Parietal lobe (tissue), 2 donors: ENCODE measurements around the gene ANKFN1. TPM values are rescaled to one million over a fixed set of nuclear protein-coding genes. Genes with fewer than 3 reads are reported as not detected.

Experiments
- small RNA-seq: library from RNA; depleted of rRNA; stranded (forward); fragments of <200 nt; gene quantifications from one replicate; pipeline ENCODE3, GENCODE V24; 2014; ENCODE audit warnings: low replicate concordance
- total RNA-seq: library from RNA; depleted of rRNA; stranded (reverse); fragments of >200 nt; gene quantifications from one replicate; pipeline ENCODE4 v1.2.3, GENCODE V29; 2014

ANKFN1 gene, protein sequence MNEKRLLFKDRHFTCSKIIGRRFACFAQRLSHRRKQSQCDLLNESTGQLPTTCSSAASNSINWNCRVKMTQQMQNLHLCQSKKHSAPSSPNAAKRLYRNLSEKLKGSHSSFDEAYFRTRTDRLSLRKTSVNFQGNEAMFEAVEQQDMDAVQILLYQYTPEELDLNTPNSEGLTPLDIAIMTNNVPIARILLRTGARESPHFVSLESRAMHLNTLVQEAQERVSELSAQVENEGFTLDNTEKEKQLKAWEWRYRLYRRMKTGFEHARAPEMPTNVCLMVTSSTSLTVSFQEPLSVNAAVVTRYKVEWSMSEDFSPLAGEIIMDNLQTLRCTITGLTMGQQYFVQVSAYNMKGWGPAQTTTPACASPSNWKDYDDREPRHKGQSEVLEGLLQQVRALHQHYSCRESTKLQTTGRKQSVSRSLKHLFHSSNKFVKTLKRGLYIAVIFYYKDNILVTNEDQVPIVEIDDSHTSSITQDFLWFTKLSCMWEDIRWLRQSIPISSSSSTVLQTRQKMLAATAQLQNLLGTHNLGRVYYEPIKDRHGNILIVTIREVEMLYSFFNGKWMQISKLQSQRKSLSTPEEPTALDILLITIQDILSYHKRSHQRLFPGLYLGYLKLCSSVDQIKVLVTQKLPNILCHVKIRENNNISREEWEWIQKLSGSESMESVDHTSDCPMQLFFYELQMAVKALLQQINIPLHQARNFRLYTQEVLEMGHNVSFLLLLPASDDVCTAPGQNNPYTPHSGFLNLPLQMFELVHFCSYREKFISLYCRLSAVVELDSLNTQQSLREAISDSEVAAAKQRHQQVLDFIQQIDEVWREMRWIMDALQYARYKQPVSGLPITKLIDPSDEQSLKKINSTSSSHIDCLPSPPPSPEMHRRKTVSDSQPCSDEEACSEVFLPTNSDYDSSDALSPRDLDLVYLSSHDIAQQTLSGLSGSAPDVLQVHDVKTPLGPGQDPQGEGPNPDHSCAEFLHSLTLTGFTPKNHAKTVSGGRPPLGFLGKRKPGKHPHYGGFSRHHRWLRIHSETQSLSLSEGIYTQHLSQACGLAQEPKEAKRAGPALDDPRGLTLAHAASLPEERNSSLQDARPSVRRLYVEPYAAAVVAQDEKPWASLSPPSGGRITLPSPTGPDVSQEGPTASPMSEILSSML
- total RNA-seq, result 7.5 TPM

DNA sequence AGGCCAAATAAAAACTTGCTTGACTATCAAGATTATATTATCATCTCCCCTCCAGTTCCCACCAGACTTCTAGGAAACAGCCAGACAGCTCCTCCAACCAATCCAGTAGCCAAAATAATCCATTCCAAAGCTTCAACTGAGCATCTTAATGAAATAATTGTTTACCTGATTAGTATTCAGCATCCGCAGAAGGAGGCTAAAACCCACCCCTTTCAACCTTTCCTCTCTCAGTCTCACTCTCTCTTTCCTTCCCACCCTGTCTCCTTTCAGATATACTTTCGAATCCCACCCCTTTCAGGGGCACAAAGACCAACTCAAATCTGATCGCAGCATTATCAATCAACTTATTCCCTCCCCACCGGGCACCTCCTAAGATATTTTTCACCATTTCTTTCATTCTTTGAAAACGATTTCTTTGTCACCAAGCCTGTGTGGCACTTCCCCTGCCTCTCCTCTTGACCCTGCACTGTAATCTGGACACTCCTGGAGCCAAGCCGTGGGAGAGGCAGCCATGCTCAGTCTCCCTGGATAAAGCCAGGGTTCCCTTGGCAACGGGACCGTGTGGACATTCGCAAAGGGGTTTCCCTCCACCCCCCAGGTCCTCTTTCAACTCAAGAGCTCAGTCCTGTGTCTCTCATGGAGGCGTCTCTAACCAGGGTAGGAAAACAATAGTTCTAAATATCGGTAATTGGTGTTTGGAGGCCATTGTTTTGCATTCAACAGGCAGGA lies at the start of gene ANKFN1:
TSS of gene ANKFN1 (plus strand) at position 602 of the 729 bp plus-strand sequence. CDS start 59,193 bp downstream, outside the sequence.

Small RNAs within 50 kb of the gene (small RNA-seq; reads per million reads assigned to genes)
- not detected for gene AC006600.1
